Mesenchymal stem cell (in vitro differentiated cells and primary cell): ENCODE results near the gene TTC33.

Experiments used
- DNase-seq: peaks from one replicate; pipeline ENCODE4 v3.0.0-alpha.2; 2013
- H2AFZ ChIP-seq: one replicate; pipeline ENCODE4 v1.6.1; 2013; ENCODE audit warnings: low read depth, mild to moderate bottlenecking, control low read depth, inconsistent platforms, low read length, moderate library complexity
- H2AK5ac ChIP-seq: 2 replicates; pipeline ENCODE4 v1.6.1; 2013; ENCODE audit warnings: low read length, moderate library complexity, mild to moderate bottlenecking, inconsistent platforms; ENCODE audit not compliant: severe bottlenecking
- H2BK120ac ChIP-seq: one replicate; pipeline ENCODE4 v1.6.1; 2013; ENCODE audit warnings: low read depth, mild to moderate bottlenecking, inconsistent platforms, low read length, moderate library complexity
- H2BK12ac ChIP-seq, 2 experiments: one replicate each; pipeline ENCODE4 v1.6.1; 2013; ENCODE audit warnings: inconsistent platforms in 2 of 2, low read length in 2 of 2, mild to moderate bottlenecking in 2 of 2, moderate library complexity in 2 of 2, control low read depth in 1 of 2
- H2BK15ac ChIP-seq: one replicate; pipeline ENCODE4 v1.6.1; 2013; ENCODE audit warnings: mild to moderate bottlenecking, low read depth, inconsistent platforms; ENCODE audit not compliant: poor library complexity, severe bottlenecking
- H2BK5ac ChIP-seq: 2 replicates; pipeline ENCODE4 v1.6.1; 2013; ENCODE audit warnings: low read depth, mild to moderate bottlenecking, low read length, control low read depth, inconsistent platforms; ENCODE audit not compliant: poor library complexity, severe bottlenecking
- H3K14ac ChIP-seq, 2 experiments: one replicate each; pipeline ENCODE4 v1.6.1; 2013; ENCODE audit warnings: inconsistent platforms in 2 of 2, low read length in 2 of 2, control low read depth in 1 of 2, mild to moderate bottlenecking in 1 of 2, moderate library complexity in 1 of 2
- H3K18ac ChIP-seq, 2 experiments: one replicate each; pipeline ENCODE4 v1.6.1; 2013; ENCODE audit warnings: inconsistent platforms in 2 of 2, low read length in 2 of 2, control low read depth in 1 of 2, low read depth in 1 of 2, mild to moderate bottlenecking in 1 of 2
- H3K23ac ChIP-seq, 2 experiments: one replicate each; pipeline ENCODE4 v1.6.1; 2013; ENCODE audit warnings: inconsistent platforms in 2 of 2, low read length in 2 of 2, mild to moderate bottlenecking in 2 of 2, moderate library complexity in 2 of 2, control low read depth in 1 of 2
- H3K27ac ChIP-seq: 2 replicates; pipeline ENCODE4 v1.5.1; 2013; ENCODE audit warnings: mild to moderate bottlenecking, moderate library complexity, low read length, control low read depth, inconsistent platforms; ENCODE audit not compliant: poor library complexity, severe bottlenecking
- H3K27me3 ChIP-seq, 2 experiments: 2 replicates each; pipeline versions ENCODE4 v1.6.1 to v1.7.0; 2013; ENCODE audit warnings: low read length in 2 of 2, mild to moderate bottlenecking in 2 of 2, moderate library complexity in 2 of 2, control low read depth in 1 of 2, inconsistent platforms in 1 of 2; ENCODE audit not compliant: control insufficient read depth in 1 of 2, insufficient read depth in 1 of 2
- H3K36me3 ChIP-seq, 2 experiments: 2 replicates each; pipeline versions ENCODE4 v1.6.1 to v1.7.0; 2013; ENCODE audit warnings: low read length in 2 of 2, control low read depth in 1 of 2, inconsistent platforms in 1 of 2, low read depth in 1 of 2, mild to moderate bottlenecking in 1 of 2; ENCODE audit not compliant: insufficient read depth in 2 of 2, control insufficient read depth in 1 of 2
- H3K4ac ChIP-seq, 2 experiments: one replicate each; pipeline ENCODE4 v1.6.1; 2013; ENCODE audit warnings: inconsistent platforms in 2 of 2, low read length in 2 of 2, mild to moderate bottlenecking in 2 of 2, moderate library complexity in 2 of 2, control low read depth in 1 of 2, low read depth in 1 of 2
- H3K4me1 ChIP-seq: 2 replicates; pipeline ENCODE4 v1.6.1; 2013; ENCODE audit warnings: low read depth, low read length, control low read depth; ENCODE audit not compliant: control insufficient read depth, insufficient read depth
- H3K4me2 ChIP-seq: 2 replicates; pipeline ENCODE4 v1.6.1; 2013; ENCODE audit warnings: low read length, mild to moderate bottlenecking, inconsistent platforms; ENCODE audit not compliant: poor library complexity, severe bottlenecking
- H3K4me3 ChIP-seq, 2 experiments: 2 replicates each; pipeline versions ENCODE4 v1.5.1 to v1.7.0; 2013; ENCODE audit warnings: low read length in 2 of 2, mild to moderate bottlenecking in 2 of 2, control low read depth in 1 of 2, low read depth in 1 of 2; ENCODE audit not compliant: insufficient read depth in 1 of 2
- H3K79me1 ChIP-seq: replicated peaks from 2 replicates; pipeline ENCODE4 v1.6.1; 2013; ENCODE audit warnings: mild to moderate bottlenecking, control low read depth, low read length, inconsistent platforms; ENCODE audit not compliant: poor library complexity, severe bottlenecking
- H3K9ac ChIP-seq: 2 replicates; pipeline ENCODE4 v1.7.0; 2013; ENCODE audit warnings: mild to moderate bottlenecking, low read length, moderate library complexity
- H3K9me3 ChIP-seq: 2 replicates; pipeline ENCODE4 v1.7.0; 2013; ENCODE audit warnings: mild to moderate bottlenecking, low read length; ENCODE audit not compliant: control insufficient read depth
- H4K8ac ChIP-seq: one replicate; pipeline ENCODE4 v1.6.1; 2013; ENCODE audit warnings: inconsistent platforms, mild to moderate bottlenecking, low read length, moderate library complexity
- H4K91ac ChIP-seq: one replicate; pipeline ENCODE4 v1.6.1; 2013; ENCODE audit warnings: mild to moderate bottlenecking, low read length, inconsistent platforms
- WGBS: methylation state at CpG from one replicate; pipeline ENCODE4 v1.1.7; 2013; ENCODE audit warnings: mixed read lengths; 5-methylcytosine and 5-hydroxymethylcytosine counted together

Gene TTC33

GRCh38 chr5:40491644-40492043, 264.1 kb downstream of the TTC33 start:
- no peaks in the 10 kb centered on the region for H3K36me3 ChIP-seq
- no peak overlapping the region for H3K18ac ChIP-seq
- no peaks in the 10 kb centered on the region for H3K79me1 ChIP-seq
- H4K8ac ChIP-seq: no peak overlapping the region
- H2AFZ ChIP-seq: no peak overlapping the region
- H3K23ac ChIP-seq: no peak overlapping the region
- no peak overlapping the region for H3K4me3 ChIP-seq
- no peak overlapping the region for H2BK5ac ChIP-seq
- H3K4me2 ChIP-seq: no peak overlapping the region
- H2BK12ac ChIP-seq: no peak overlapping the region
- no peaks in the 10 kb centered on the region for H3K4me1 ChIP-seq
- no peak overlapping the region for H3K9ac ChIP-seq
- no peak overlapping the region for H2BK15ac ChIP-seq
- 36% methylated on average over 1 of the region's 1 CpG for WGBS
- no peak overlapping the region for H2AK5ac ChIP-seq
- H3K27me3 ChIP-seq: no peaks in the 10 kb centered on the region
- DNase-seq: no peak
- no peak overlapping the region for H4K91ac ChIP-seq
- no peak overlapping the region for H2BK120ac ChIP-seq
- H3K4ac ChIP-seq: no peak overlapping the region
- no peaks in the 10 kb centered on the region for H3K9me3 ChIP-seq
- no peak overlapping the region for H3K14ac ChIP-seq
- no peak overlapping the region for H3K27ac ChIP-seq

GRCh38 chr5:40490464-40491111, 265.2 kb downstream of the TTC33 start:
- H4K8ac ChIP-seq: no peak overlapping the region
- no peaks in the 10 kb centered on the region for H3K79me1 ChIP-seq
- no peaks in the 10 kb centered on the region for H3K27me3 ChIP-seq
- H3K9ac ChIP-seq: no peak overlapping the region
- H3K14ac ChIP-seq: no peak overlapping the region
- no peak overlapping the region for H3K27ac ChIP-seq
- no peak for DNase-seq
- H3K4me1 ChIP-seq: no peaks in the 10 kb centered on the region
- no peak overlapping the region for H3K4me2 ChIP-seq
- no peaks in the 10 kb centered on the region for H3K36me3 ChIP-seq
- no peak overlapping the region for H2BK15ac ChIP-seq
- no peak overlapping the region for H2BK12ac ChIP-seq
- 100% methylated on average over 3 of the region's 4 CpGs for WGBS
- H4K91ac ChIP-seq: no peak overlapping the region
- H2AK5ac ChIP-seq: no peak overlapping the region
- no peak overlapping the region for H3K18ac ChIP-seq
- H3K23ac ChIP-seq: no peak overlapping the region
- H3K4ac ChIP-seq: no peak overlapping the region
- no peak overlapping the region for H2AFZ ChIP-seq
- no peak overlapping the region for H2BK5ac ChIP-seq
- H3K4me3 ChIP-seq: no peak overlapping the region
- no peak overlapping the region for H2BK120ac ChIP-seq
- H3K9me3 ChIP-seq: no peaks in the 10 kb centered on the region

GRCh38 chr5:40489421-40489820, 266.3 kb downstream of the TTC33 start:
- Histone ChIP-seq H3K27me3 (no peaks in the 10 kb centered on the region), H2BK5ac (no peak overlapping the region), H4K8ac (no peak overlapping the region), H3K23ac (no peak overlapping the region), H3K27ac (no peak overlapping the region), H3K9ac (no peak overlapping the region), H2AK5ac (no peak overlapping the region), H3K18ac (no peak overlapping the region), H4K91ac (no peak overlapping the region), H2AFZ (no peak overlapping the region), H2BK15ac (no peak overlapping the region), H3K4me1 (no peaks in the 10 kb centered on the region), H3K4me2 (no peak overlapping the region), H3K79me1 (no peaks in the 10 kb centered on the region), H3K14ac (no peak overlapping the region), H3K4ac (no peak overlapping the region), H3K9me3 (no peaks in the 10 kb centered on the region), H3K4me3 (no peak overlapping the region), H2BK120ac (no peak overlapping the region), H3K36me3 (no peaks in the 10 kb centered on the region), H2BK12ac (no peak overlapping the region)
- 94% methylated on average over 1 of the region's 3 CpGs for WGBS
- DNase-seq: no peak

- Histone ChIP-seq H3K23ac (no peak overlapping the region), H3K9me3 (no peaks in the 10 kb centered on the region), H3K36me3 (no peaks in the 10 kb centered on the region), H3K79me1 (no peaks in the 10 kb centered on the region), H2BK120ac (no peak overlapping the region), H4K91ac (no peak overlapping the region), H3K27me3 (no peaks in the 10 kb centered on the region), H2BK15ac (no peak overlapping the region), H2AK5ac (no peak overlapping the region), H3K27ac (no peak overlapping the region), H2BK12ac (no peak overlapping the region), H3K4me3 (no peak overlapping the region), H3K4me2 (no peak overlapping the region), H3K14ac (no peak overlapping the region), H3K4me1 (no peaks in the 10 kb centered on the region), H3K18ac (no peak overlapping the region), H3K9ac (no peak overlapping the region), H2AFZ (no peak overlapping the region), H2BK5ac (no peak overlapping the region), H4K8ac (no peak overlapping the region), H3K4ac (no peak overlapping the region)
- 91% methylated on average over 4 of the region's 4 CpGs for WGBS
- no peak for DNase-seq
These were observed 269.1 kb downstream of the TTC33 start for GRCh38 chr5:40486437-40487275.
